ENCODE results near the gene INTS14.
"Not testable (repeated sequence)": the region's sequence is repeated elsewhere in the genome, so short reads cannot be mapped to it uniquely, and the experiment has no call there.

The INTS14 gene

DNA sequence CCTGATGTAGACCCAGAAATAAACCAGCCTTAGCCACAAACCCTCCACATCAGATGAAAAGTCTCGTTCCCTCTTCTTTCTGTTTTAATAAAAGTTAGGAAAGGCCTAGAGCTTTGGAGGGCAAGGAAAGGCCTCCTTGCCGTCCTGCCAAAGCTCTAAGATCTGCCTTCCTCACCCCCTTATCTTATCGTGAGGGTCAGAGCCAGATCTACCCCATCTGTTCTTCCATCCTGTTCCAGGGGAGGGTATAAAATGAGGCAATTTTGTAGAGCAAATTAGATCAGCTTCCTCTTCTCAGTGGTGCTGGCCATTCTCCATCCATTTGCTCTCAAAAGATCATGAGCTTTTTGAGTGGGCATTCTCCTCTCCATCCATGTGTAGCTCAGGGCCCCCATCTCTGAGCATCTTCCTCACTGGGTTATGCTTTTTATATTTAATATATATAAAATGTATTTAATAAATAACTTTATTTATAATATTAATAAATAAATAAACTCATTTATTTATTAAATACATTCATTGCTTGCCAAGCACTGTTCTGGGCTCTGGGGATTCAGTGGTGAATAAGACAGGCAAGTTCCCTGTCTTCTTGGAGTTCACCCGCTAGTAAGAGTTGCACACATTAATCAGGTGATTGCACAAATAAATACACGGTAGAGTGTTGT lies 8.8 kb upstream of the INTS14 start:
- H3K36me3 ChIP-seq (ENCODE audit: low read length) = no peaks in the 10 kb centered on the region
- no peak overlapping the region for H3K9ac ChIP-seq (ENCODE audit: low read length)
- no peak overlapping the region for H2AFZ ChIP-seq (ENCODE audit: low read depth, low read length, severe bottlenecking)
- H4K20me1 ChIP-seq (ENCODE audit: low read depth, low read length) = no peaks in the 10 kb centered on the region
- H3K4me2 ChIP-seq (ENCODE audit: low read depth, low read length, poor library complexity, severe bottlenecking) = no peak overlapping the region
- TF ChIP-seq, protein P1, sequence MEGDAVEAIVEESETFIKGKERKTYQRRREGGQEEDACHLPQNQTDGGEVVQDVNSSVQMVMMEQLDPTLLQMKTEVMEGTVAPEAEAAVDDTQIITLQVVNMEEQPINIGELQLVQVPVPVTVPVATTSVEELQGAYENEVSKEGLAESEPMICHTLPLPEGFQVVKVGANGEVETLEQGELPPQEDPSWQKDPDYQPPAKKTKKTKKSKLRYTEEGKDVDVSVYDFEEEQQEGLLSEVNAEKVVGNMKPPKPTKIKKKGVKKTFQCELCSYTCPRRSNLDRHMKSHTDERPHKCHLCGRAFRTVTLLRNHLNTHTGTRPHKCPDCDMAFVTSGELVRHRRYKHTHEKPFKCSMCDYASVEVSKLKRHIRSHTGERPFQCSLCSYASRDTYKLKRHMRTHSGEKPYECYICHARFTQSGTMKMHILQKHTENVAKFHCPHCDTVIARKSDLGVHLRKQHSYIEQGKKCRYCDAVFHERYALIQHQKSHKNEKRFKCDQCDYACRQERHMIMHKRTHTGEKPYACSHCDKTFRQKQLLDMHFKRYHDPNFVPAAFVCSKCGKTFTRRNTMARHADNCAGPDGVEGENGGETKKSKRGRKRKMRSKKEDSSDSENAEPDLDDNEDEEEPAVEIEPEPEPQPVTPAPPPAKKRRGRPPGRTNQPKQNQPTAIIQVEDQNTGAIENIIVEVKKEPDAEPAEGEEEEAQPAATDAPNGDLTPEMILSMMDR (IDR thresholded peaks at IDR 0.05; ENCODE audit: insufficient read depth, low read length, poor library complexity, severe bottlenecking) = no peak
- TF ChIP-seq EZH2phosphoT487 (conservative IDR thresholded peaks at IDR 0.05; ENCODE audit: low read length) = no peak
- H3K27me3 ChIP-seq (ENCODE audit: low read length) = no peaks in the 10 kb centered on the region
- H3K9me2 ChIP-seq (replicated peaks; ENCODE audit: insufficient read depth, low read length) = no peaks in the 10 kb centered on the region
- H3K27ac ChIP-seq (ENCODE audit: low read depth, low read length) = no peak overlapping the region
- no peaks in the 10 kb centered on the region for H3K79me2 ChIP-seq (ENCODE audit: insufficient read depth, low read length)
- no peaks in the 10 kb centered on the region for H3F3A ChIP-seq (ENCODE audit: insufficient read depth)
- no peaks in the 10 kb centered on the region for H3K9me3 ChIP-seq (ENCODE audit: insufficient read depth, low read length)
- no peak overlapping the region for H3K4me3 ChIP-seq (ENCODE audit: insufficient read depth, low read length, poor library complexity, severe bottlenecking)

DNA sequence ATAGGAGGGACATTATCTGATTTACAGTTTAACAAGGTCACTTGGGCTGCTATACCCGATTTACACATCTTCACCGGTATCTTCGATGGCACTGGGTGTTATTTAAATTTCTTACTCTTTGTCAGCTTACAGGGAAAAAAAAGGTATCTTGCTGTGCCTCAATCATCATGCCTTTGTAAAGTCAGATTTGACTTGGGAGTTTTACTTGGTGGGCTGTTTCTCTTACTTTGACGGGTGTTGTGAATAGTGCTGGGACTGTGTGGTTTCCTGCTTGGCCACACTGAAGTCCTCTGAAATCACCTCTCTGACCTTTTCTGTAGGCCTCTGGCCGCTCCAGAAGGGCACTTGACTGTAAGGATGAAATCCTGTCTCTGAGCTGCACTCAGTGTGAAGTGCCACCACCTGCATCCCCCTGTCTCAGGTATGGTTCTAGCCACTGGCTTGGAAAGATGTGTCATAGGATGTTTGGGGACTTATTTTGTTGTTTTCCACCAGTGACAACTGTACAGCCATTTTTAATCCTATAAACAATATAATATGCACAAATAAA lies 7.7 kb upstream of the INTS14 start:
- Histone ChIP-seq H3F3A (ENCODE audit: insufficient read depth) (no peaks in the 10 kb centered on the region), H3K4me2 (ENCODE audit: low read depth, low read length, poor library complexity, severe bottlenecking) (no peak overlapping the region), H2AFZ (ENCODE audit: low read depth, low read length, severe bottlenecking) (no peak overlapping the region), H3K9me2 (replicated peaks; ENCODE audit: insufficient read depth, low read length) (no peaks in the 10 kb centered on the region), H3K4me3 (ENCODE audit: insufficient read depth, low read length, poor library complexity, severe bottlenecking) (no peak overlapping the region), H3K9me3 (ENCODE audit: insufficient read depth, low read length) (no peaks in the 10 kb centered on the region), H3K27ac (ENCODE audit: low read depth, low read length) (no peak overlapping the region), H3K79me2 (ENCODE audit: insufficient read depth, low read length) (no peaks in the 10 kb centered on the region), H3K36me3 (ENCODE audit: low read length) (no peaks in the 10 kb centered on the region), H3K27me3 (ENCODE audit: low read length) (no peaks in the 10 kb centered on the region), H3K9ac (ENCODE audit: low read length) (no peak overlapping the region), H4K20me1 (ENCODE audit: low read depth, low read length) (no peaks in the 10 kb centered on the region)
- no peak for TF ChIP-seq EZH2phosphoT487 (conservative IDR thresholded peaks at IDR 0.05; ENCODE audit: low read length)
- TF ChIP-seq, protein P1 (IDR thresholded peaks at IDR 0.05; ENCODE audit: insufficient read depth, low read length, poor library complexity, severe bottlenecking) = no peak

DNA sequence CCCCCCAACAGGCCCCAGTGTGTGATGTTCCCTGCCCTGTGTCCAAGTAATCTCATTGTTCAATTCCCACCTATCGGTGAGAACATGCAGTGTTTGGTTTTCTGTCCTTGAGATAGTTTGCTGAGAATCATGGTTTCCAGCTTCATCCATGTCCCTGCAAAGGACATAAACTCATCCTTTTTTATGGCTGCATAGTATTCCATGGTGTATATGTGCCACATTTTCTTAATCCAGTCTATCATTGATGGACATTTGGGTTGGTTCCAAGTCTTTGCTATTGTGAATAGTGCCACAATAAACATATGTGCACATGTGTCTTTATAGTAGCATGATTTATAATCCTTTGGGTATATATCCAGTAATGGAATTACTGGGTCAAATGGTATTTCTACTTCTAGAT lies 5.0 kb upstream of the INTS14 start:
- not testable (repeated sequence) for H3K9me2 ChIP-seq (replicated peaks; ENCODE audit: insufficient read depth, low read length); H3K27me3 ChIP-seq (ENCODE audit: low read length); H2AFZ ChIP-seq (ENCODE audit: low read depth, low read length, severe bottlenecking); H4K20me1 ChIP-seq (ENCODE audit: low read depth, low read length); H3F3A ChIP-seq (ENCODE audit: insufficient read depth); H3K36me3 ChIP-seq (ENCODE audit: low read length); H3K9ac ChIP-seq (ENCODE audit: low read length); H3K4me3 ChIP-seq (ENCODE audit: insufficient read depth, low read length, poor library complexity, severe bottlenecking); H3K9me3 ChIP-seq (ENCODE audit: insufficient read depth, low read length); H3K4me2 ChIP-seq (ENCODE audit: low read depth, low read length, poor library complexity, severe bottlenecking); H3K79me2 ChIP-seq (ENCODE audit: insufficient read depth, low read length); H3K27ac ChIP-seq (ENCODE audit: low read depth, low read length)

DNA sequence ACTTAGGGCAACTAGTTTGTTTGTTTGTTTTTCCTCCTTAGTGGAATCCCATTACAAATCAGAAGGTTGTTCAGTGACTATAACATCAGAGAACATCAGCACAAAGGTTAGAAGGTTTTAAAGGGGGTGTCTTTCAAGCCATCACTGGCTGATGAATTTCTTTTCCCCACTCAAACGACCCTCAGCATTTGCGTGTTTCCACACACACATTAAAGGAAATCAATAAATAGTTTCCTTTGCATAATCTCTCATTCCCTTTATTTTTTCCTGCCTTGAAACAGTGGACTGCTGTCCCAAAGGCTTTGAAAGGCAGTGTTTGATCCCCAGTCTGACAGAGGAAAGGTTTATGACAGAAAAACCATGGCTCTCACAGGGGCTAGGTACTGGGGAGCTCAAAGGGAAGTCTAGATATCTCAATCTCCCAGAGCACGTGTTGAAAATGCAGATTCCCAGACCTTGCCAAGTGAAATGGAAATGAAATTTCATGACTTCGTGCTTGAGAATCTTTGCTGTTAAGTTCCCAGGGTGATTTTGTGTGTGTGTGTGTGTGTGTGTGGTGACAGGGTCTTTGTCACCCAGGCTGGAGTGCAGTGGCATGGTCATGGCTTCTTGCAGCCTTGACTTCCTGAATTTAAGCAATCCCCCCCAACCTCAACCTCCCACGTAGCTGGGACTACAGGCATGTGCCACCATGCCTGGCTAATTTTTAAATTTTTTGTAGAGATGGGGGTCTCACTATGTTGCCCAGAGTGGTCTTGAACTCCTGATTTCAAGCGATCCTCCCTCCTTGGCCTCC lies 2.2 kb upstream of the INTS14 start:
- Histone ChIP-seq H3K79me2 (ENCODE audit: insufficient read depth, low read length) (peaks cover 26% of the 10 kb centered on the region), H3K9me2 (replicated peaks; ENCODE audit: insufficient read depth, low read length) (no peaks in the 10 kb centered on the region), H3K27me3 (ENCODE audit: low read length) (no peaks in the 10 kb centered on the region), H2AFZ (ENCODE audit: low read depth, low read length, severe bottlenecking) (no peak overlapping the region), H3K9ac (ENCODE audit: low read length) (no peak overlapping the region), H3K4me2 (ENCODE audit: low read depth, low read length, poor library complexity, severe bottlenecking) (no peak overlapping the region), H3K4me3 (ENCODE audit: insufficient read depth, low read length, poor library complexity, severe bottlenecking) (no peak overlapping the region), H3K9me3 (ENCODE audit: insufficient read depth, low read length) (no peaks in the 10 kb centered on the region), H3K36me3 (ENCODE audit: low read length) (no peaks in the 10 kb centered on the region), H4K20me1 (ENCODE audit: low read depth, low read length) (no peaks in the 10 kb centered on the region), H3F3A (ENCODE audit: insufficient read depth) (peaks cover 3% of the 10 kb centered on the region; the same call in 1 of the 2 replicates), H3K27ac (ENCODE audit: low read depth, low read length) (no peak overlapping the region)
- no peak for TF ChIP-seq EZH2phosphoT487 (conservative IDR thresholded peaks at IDR 0.05; ENCODE audit: low read length)
- TF ChIP-seq, protein P1 (IDR thresholded peaks at IDR 0.05; ENCODE audit: insufficient read depth, low read length, poor library complexity, severe bottlenecking) = no peak
